Camera-type eye (tissue), 1 donor: ENCODE results near the gene LRTM2. TPM values are rescaled to one million over a fixed set of nuclear protein-coding genes. Genes with fewer than 3 reads are reported as not detected.

ENCODE experiments used
- total RNA-seq: library from RNA; depleted of rRNA; stranded (reverse); fragments of >200 nt; gene quantifications from one replicate; pipeline ENCODE4 v1.2.3, GENCODE V29; 2014

Gene LRTM2
- 3.8 TPM for total RNA-seq

DNA sequence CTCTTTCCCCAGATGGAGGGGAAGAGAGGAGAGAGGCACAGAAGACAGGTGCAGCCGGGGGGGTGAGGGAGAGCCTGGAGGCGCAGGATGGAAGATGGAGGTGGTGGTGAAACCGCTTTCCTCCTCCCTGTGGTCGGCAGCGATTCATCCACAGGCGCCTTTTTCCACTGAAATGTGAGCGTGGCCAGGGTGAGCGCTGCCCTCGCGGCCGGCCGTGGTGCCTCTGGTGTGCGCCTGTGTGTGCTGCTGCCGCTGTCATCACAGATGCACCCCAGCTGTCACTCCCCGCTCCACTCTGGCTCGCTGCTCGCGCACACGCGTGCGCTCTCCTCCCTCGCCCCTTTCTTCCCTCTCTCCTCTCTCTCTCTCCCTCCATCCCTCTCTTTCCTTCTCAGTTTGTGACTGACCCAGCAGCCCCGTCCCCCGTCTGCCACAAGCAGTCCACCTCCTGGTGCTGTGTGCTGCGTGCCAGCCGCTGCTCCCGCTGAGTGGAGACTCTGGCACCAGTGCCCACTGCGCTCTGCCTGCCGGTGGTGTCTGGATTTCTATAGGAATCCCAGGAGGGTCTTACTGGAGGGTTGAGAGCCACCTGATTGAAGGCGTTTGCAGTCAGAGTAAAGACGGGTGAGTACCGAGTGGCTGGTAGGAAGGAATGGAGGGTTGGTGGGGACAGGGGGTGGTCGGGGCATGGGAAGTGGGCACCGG, at the start of gene LRTM2:
Gene LRTM2, plus strand, starts transcription at position 375 of the 705 bp plus-strand sequence. CDS start 7,584 bp downstream, outside the sequence.

Other genes with a start within 250 kb of the LRTM2 start
- 26.1 TPM for gene FBXL14, start 226.0 kb upstream of the LRTM2 start, total RNA-seq
- gene WNT5B, start 191.3 kb upstream of the LRTM2 start, total RNA-seq, result 34.6 TPM
- gene ADIPOR2, start 129.5 kb upstream of the LRTM2 start, total RNA-seq, result 48.8 TPM
- 49.8 TPM for gene CACNA2D4, start 98.1 kb downstream of the LRTM2 start, total RNA-seq
- 16.9 TPM for gene DCP1B, start 183.9 kb downstream of the LRTM2 start, total RNA-seq
- 16.3 TPM for gene CACNA1C, start 232.4 kb downstream of the LRTM2 start, total RNA-seq